Urinary bladder (tissue), 4 donors: Measurements from ENCODE around the gene VSX1. TPM values are rescaled to one million over a fixed set of nuclear protein-coding genes. Genes with fewer than 3 reads are reported as not detected.
A peak's percentile ranks its signal among the peaks of the same experiment; 100 is the strongest.

Experiments
- DNase-seq: peaks from one replicate; pipeline ENCODE4 v3.0.0-alpha.2; 2015; ENCODE audit errors: extremely low spot score
- H3K27ac ChIP-seq: one replicate; pipeline ENCODE4 v1.5.1; 2013; ENCODE audit warnings: low read depth, mild to moderate bottlenecking, moderate library complexity
- H3K36me3 ChIP-seq: one replicate; pipeline ENCODE4 v1.6.1; 2013; ENCODE audit warnings: mild to moderate bottlenecking, moderate library complexity; ENCODE audit not compliant: insufficient read depth
- H3K4me1 ChIP-seq: one replicate; pipeline ENCODE4 v1.6.1; 2013; ENCODE audit warnings: mild to moderate bottlenecking, moderate library complexity; ENCODE audit not compliant: insufficient read depth
- H3K4me3 ChIP-seq: one replicate; pipeline ENCODE4 v1.5.1; 2013; ENCODE audit warnings: low read depth, low read length
- WGBS: extraction: QIAGEN DNeasy Blood & Tissue Kit; methylation state at CpG from one replicate; pipeline ENCODE4 v1.1.7; 2013; 5-methylcytosine and 5-hydroxymethylcytosine counted together
- polyA plus RNA-seq: library from polyadenylated mRNA; stranded (reverse); fragments of 200-250 nt; gene quantifications from one replicate; pipeline ENCODE4 v1.2.3, GENCODE V29; 2013
- total RNA-seq: library from RNA; depleted of rRNA; stranded (reverse); fragments of >200 nt; gene quantifications from one replicate; pipeline ENCODE4 v1.2.3, GENCODE V29; 2014
- donor health status: healthy with polysubstance abuse.
- donor health status: healthy.

Gene VSX1
- total and polyA plus RNA-seq, 2 donors: 0.05 TPM; not detected in 1

DNA sequence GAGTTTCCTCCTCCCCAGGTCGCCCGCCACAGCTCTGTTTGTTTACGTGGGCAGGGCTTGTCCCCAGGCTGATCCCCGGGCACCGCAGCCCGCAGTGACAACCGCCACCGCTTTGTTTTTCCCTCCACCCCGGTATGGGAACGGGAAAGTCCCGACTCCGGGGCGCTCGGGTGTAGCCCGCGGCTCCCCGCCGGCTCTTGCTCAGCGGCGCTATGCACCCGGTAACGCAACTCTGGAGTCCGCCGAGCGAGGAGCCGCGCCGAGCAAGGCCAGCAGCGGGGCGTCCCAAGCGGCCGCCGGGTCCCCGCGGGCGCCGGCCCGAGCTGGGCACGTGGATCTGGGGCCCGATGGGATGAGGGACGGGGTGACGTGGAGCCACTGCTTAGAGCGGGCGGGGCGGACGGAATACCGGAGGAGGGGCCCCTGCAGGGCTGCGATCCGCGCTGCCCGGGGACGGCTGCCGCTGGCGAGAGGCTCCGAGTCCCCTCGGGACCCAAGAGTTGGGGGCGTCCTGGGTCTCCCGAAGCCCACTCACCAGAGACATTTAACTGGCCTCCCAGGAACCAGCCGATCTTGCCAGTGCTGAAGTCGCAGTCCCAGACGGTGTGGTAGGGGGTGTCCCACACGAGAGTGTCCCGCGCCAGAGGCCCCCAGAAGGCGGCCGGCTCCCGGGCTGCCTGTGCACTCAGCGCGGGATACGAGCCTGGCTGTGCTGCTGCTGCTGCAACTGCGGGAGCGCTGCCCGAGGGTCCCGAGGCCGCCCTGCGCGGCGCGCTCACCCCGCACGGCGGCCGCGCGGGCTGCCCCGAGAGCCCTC, 24.5 kb downstream of the VSX1 start:
- Histone ChIP-seq H3K4me3 (peak overlapping the region; percentile 81), H3K36me3 (no peaks in the 10 kb centered on the region), H3K27ac (peak overlapping the region; percentile 87), H3K4me1 (peaks cover 7% of the 10 kb centered on the region)
- WGBS: under 1% methylated on average over 86 of the region's 86 CpGs
- no peak for DNase-seq

- H3K4me3 ChIP-seq: peak overlapping the region; percentile 81
- H3K4me1 ChIP-seq: peaks cover 7% of the 10 kb centered on the region
- WGBS: 13% methylated on average over 24 of the region's 24 CpGs
- no peaks in the 10 kb centered on the region for H3K36me3 ChIP-seq
- H3K27ac ChIP-seq: peak overlapping the region; percentile 90
- no peak for DNase-seq
Measured at GRCh38 chr20:25056690-25057233, 25.2 kb downstream of the VSX1 start.

DNA sequence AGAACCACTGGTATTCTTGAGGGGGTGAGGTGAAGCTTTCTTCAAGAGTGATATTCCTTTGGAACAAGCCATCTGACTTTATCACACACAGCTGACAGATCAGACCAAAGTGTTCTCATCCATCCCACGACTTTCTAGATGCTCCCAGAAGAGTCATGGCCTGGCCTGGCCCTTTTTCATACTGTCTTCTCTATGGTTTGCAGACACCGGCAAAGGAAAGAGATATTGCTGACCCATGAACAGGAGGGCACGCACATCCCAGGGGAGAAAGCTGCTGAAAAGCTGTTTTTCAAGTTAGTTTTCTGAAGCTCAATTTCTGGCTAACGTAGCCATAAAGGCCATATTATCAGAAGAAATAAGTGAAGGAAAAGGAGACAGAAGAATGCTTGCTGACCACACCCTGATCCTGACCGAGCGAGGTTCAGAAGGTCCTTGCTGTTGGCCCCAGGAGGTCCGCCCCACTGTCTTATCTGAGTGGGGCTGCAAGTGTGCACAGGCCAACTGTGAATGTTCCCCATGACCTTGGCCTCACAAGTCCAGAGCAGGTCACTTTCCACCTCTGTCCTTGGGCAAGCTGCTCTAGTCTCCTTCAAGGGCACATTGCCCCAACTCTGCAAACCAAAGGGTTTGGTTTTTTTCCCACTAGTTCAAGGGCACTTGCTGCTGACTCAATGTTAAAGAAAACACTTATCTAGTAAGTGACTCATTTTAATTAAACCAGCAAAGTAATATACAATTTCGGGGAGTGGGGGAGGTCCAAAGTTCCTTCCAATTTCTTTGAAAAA, 26.0 kb downstream of the VSX1 start:
- Histone ChIP-seq H3K4me1 (peaks cover 7% of the 10 kb centered on the region), H3K36me3 (no peaks in the 10 kb centered on the region), H3K27ac (no peak overlapping the region), H3K4me3 (no peak overlapping the region)
- DNase-seq: no peak
- WGBS: 81% methylated on average over 8 of the region's 8 CpGs

DNA sequence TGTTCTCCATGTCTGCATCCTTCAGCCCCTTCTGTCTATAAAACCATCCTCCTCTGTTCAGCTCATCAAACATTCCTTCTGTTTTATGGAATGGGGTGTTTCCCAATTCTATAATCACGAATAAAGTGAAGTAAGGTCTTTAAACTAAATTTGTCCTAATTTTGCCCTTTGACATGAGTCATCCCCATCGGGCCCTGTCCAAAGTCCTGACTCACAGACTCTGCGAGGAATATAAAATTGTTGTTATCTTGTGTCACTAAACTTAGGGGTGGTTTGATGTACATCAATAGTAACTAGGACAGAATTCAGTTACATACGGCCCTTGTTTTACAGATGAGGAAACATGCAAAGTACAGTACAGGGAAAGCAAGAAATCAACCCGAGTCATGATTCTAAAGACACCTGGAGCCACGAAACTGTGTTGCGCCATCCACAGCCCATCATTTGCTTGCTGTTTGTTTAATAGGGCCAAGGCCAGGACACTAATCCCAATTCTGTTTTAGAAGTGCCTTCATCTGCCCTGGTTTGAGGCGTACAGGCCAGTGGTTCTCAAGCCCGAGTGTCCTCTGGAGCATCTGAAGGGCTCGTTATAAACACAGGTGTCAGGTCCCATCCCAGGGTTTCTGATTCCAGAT, 26.8 kb downstream of the VSX1 start:
- H3K4me1 ChIP-seq: peaks cover 7% of the 10 kb centered on the region
- DNase-seq: no peak
- no peaks in the 10 kb centered on the region for H3K36me3 ChIP-seq
- WGBS: 78% methylated on average over 10 of the region's 10 CpGs
- no peak overlapping the region for H3K4me3 ChIP-seq
- no peak overlapping the region for H3K27ac ChIP-seq

DNA sequence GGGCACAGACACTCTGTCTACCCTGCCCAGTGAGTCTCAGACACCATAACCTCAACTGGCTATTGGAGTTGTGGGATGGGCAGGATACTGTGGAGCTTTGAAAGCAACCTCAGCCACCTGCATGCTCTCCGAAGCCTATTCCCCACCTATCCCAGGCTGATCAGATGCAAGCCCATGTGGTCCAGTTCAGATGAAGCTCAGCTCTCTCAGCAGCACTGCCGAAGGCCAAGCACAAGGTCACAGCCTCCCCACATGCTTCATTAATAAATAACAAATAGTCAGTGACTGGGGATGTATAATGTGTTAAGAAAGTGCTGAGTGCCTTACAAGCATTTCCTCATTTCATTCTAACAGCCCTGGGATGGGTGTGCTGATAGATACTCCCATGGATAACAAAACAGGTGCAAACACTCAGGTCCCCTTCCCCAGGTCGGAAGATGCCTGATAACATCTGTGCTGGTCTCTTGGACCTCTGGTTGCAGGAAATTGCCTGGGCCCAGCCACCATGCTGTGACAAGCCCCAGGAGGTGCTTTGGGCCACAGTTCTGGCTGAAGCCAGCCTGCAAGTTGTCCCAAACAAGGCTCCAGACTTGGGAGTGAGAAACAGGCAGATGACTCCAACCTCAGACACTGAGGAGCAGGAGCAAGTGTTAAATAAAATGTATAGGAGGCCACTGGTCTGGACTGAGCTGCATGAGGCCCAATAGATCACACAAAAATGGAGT, 27.7 kb downstream of the VSX1 start:
- Histone ChIP-seq H3K4me3 (no peak overlapping the region), H3K36me3 (no peaks in the 10 kb centered on the region), H3K27ac (peak overlapping the region; percentile 42), H3K4me1 (peaks cover 7% of the 10 kb centered on the region)
- 71% methylated on average over 3 of the region's 3 CpGs for WGBS
- DNase-seq: no peak

- 16% methylated on average over 11 of the region's 11 CpGs for whole genome bisulfite sequencing
- Histone ChIP-seq H3K4me1 (peaks cover 7% of the 10 kb centered on the region), H3K4me3 (no peak overlapping the region), H3K27ac (peak overlapping the region; percentile 34), H3K36me3 (no peaks in the 10 kb centered on the region)
- no peak for DNase-seq
Measured at GRCh38 chr20:25053255-25054031, 28.5 kb downstream of the VSX1 start.

DNA sequence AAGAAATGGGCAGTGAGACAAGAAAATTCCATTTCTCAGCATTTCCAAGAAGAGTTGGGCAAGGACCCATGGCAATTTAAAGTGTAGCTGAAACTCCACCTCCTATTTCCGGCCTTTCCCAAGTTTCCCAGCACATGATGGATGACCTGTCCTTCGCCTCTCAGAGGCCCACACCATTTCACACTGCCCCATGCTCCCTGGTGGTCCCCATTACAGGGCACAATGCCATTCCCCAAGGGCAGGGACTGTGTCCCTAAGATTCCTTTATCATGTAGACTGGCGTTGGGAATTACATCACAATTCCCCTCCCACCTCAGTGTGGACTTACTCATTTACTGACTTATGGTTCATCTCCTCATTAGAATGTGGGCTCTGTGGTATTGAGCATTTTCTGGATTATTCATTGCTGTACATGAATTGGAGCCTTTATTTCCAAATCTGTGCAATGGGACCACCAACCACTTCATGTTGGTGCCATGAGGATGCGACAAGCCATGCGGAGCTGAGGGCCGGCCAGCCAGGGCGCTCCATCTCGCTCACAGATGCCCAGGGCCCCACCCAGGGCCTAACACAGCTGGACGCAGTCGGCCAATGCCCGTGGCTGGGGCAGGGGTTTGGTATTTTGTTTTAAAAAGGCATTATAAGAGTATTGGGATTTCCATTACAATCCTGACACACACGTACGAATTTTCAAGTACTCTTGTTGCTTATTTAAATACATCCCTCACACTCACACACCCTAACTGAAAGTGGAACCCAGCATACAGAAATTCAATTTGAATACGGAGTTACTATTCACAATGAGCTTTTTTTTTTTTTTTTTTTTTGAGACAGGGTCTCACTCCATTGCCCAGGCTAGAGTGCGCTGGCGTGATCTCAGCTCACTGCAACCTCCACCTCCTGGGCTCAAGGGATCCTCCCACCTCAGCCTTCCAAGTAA, 29.4 kb downstream of the VSX1 start:
- 74% methylated on average over 16 of the region's 16 CpGs for WGBS
- no peak overlapping the region for H3K4me3 ChIP-seq
- DNase-seq: no peak
- H3K36me3 ChIP-seq: no peaks in the 10 kb centered on the region
- peaks cover 7% of the 10 kb centered on the region for H3K4me1 ChIP-seq
- no peak overlapping the region for H3K27ac ChIP-seq

GRCh38 chr20:25051386-25052155, 30.4 kb downstream of the VSX1 start:
- DNase-seq: no peak
- Histone ChIP-seq H3K4me3 (no peak overlapping the region), H3K27ac (no peak overlapping the region), H3K36me3 (no peaks in the 10 kb centered on the region), H3K4me1 (peaks cover 5% of the 10 kb centered on the region)
- 96% methylated on average over 7 of the region's 7 CpGs for WGBS

DNA sequence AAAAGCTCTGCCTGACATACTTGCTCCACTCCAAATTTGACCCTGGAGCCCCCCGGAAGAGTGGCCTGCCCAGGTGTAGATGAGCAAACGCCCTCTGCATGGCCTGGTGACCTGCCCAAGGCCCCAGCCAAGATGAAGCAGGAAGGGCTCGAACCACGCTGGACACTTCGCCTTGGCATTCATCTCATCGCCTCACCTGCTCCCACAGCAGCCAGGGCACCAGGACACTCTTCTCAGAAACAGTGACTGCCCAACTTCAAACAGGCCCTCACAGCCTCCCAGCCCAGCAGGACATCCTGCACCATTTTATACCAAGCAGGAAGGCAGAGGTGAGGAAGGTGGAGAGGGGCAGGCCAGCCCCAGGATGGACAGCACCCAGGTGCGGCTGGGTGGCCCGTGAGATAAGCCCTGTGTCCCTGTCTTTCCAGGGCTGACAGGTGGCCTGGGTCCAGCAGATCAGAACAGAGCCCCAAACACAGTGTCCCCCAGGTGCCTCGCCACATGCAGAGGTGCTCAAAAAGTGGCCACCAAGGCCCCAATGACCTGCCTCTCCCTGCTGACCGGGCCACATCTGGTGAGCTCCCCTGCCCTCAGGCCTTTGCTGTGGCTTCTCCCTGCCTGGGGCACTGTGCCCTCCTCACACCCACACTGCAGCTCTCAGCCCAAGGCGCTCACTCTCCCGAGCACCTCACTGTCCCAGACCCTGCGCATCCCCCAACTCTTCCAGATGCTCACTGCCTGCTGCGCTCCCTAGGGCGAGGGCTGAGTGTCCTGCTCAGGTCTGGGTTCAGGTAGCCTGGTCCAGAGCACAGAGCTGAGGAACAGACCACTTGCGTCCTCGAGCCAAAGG, 31.2 kb downstream of the VSX1 start:
- peaks cover 5% of the 10 kb centered on the region for H3K4me1 ChIP-seq
- DNase-seq: no peak
- H3K27ac ChIP-seq: no peak overlapping the region
- H3K36me3 ChIP-seq: no peaks in the 10 kb centered on the region
- H3K4me3 ChIP-seq: no peak overlapping the region
- WGBS: 89% methylated on average over 17 of the region's 17 CpGs

GRCh38 chr20:25050082-25050481, 31.9 kb downstream of the VSX1 start:
- H3K4me3 ChIP-seq: no peak overlapping the region
- DNase-seq: no peak
- H3K27ac ChIP-seq: no peak overlapping the region
- WGBS: 72% methylated on average over 7 of the region's 7 CpGs
- peaks cover 4% of the 10 kb centered on the region for H3K4me1 ChIP-seq
- H3K36me3 ChIP-seq: no peaks in the 10 kb centered on the region
